ENCODE data around the gene LAMTOR5. TPM values are rescaled to one million over a fixed set of nuclear protein-coding genes. Genes with fewer than 3 reads are reported as not detected.
"Not testable (repeated sequence)": the region's sequence is repeated elsewhere in the genome, so short reads cannot be mapped to it uniquely, and the experiment has no call there.

LAMTOR5 gene
- polyA plus RNA-seq, 1 of the 3 experiments (the other 2 are of a cell fraction) = 442 TPM

DNA sequence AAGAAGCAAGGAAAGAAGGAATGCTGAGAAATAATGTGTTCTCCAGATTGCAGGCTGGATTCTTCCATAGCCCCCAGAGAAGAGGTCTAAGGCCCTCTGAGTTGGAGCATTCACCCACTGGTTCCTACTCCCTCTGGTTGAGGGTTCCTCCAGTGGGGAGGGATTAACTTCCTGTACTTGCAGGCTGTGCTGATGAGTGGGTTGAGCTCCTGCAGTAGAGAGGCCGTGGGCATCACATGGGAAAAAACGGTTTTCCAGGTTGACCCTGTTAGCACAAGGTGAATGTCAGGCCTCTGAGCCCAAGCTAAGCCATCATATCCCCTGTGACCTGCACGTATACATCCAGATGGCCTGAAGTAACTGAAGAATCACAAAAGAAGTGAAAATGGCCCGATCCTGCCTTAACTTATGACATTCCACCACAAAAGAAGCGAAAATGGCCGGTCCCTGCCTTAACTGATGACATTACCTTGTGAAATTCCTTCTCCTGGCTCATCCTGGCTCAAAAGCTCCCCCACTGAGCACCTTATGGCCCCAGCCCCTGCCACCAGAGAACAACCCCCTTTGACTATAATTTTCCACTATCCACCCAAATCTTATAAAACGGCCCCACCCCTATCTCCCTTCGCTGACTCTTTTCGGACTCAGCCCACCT lies 30.3 kb upstream of the LAMTOR5 start:
- not testable (repeated sequence) for H2AFZ ChIP-seq (ENCODE audit: low read depth); DNase-seq; H3K36me3 ChIP-seq (replicated peaks in 1 of 2; ENCODE audit: control insufficient read depth in 1 of 2, insufficient read depth in 2 of 2, low read length in 1 of 2); H3K4me3 ChIP-seq (ENCODE audit: low read depth in 2 of 2, low read length in 1 of 2); H4K20me1 ChIP-seq (ENCODE audit: insufficient read depth); H3K4me2 ChIP-seq; H3K9ac ChIP-seq; H3K79me2 ChIP-seq (ENCODE audit: insufficient read depth); H3F3A ChIP-seq (replicated peaks; ENCODE audit: insufficient read depth); H3K9me3 ChIP-seq; H3K9me2 ChIP-seq; H3K27ac ChIP-seq (ENCODE audit: low read depth in 2 of 2, low read length in 1 of 2); H3K4me1 ChIP-seq (ENCODE audit: control insufficient read depth in 1 of 2, insufficient read depth in 2 of 2, low read depth in 1 of 2, low read length in 1 of 2)
- POLR2A ChIA-PET = interaction anchor here (0.8 to 0.9 kb wide), 2 partner anchors 9 to 66 kb away, joined by 3 to 4 read pairs; no protein-coding TSS in a partner anchor
- WGBS (ENCODE audit: low lambda C conversion rate) = 34% methylated on average over 9 of the region's 9 CpGs
- CTCF ChIA-PET = interaction anchor here (0.9 to 4.0 kb wide), 10 partner anchors 14 to 235 kb away, joined by 3 to 23 read pairs (median 6); no protein-coding TSS in a partner anchor
- H3K27me3 ChIP-seq (ENCODE audit: insufficient read depth) = peaks cover 38% of the 10 kb centered on the region; the same call in 1 of the 2 replicates

DNA sequence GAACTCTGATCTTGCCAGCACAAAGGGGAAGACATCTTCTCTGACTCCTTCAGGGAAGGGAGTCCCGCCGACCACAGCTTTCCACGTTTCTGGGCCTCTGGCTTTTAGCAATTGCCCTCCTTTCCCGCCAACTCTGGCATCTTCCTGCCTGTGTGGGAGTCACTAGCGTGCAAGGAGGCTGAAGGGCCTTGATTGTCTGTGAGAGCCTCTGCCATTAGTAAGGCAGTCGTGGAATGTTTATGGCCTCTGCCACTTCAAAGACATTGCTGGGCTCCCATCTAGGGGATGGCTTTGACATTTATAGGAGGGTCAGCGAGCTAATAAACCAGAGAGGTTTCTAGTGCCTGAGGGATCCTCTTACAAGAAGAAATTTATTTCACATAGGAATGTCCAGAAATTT lies 29.1 kb upstream of the LAMTOR5 start:
- TF ChIP-seq, protein P1, sequence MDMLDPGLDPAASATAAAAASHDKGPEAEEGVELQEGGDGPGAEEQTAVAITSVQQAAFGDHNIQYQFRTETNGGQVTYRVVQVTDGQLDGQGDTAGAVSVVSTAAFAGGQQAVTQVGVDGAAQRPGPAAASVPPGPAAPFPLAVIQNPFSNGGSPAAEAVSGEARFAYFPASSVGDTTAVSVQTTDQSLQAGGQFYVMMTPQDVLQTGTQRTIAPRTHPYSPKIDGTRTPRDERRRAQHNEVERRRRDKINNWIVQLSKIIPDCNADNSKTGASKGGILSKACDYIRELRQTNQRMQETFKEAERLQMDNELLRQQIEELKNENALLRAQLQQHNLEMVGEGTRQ (IDR thresholded peaks at IDR 0.05; ENCODE audit: borderline replicate concordance, low read depth, low read length) = no peak
- TF ChIP-seq POLR2AphosphoS5 (IDR thresholded peaks at IDR 0.05; ENCODE audit: low read depth, low read length) (no peak), FOSL2 (IDR thresholded peaks at IDR 0.05; ENCODE audit: borderline replicate concordance, low read depth) (no peak), CHD2 (IDR thresholded peaks at IDR 0.05; ENCODE audit: low read length, partially characterized antibody) (no peak), TAF1 (IDR thresholded peaks at IDR 0.05; ENCODE audit: borderline replicate concordance, low read depth, low read length) (no peak), EP300 (IDR thresholded peaks at IDR 0.05; ENCODE audit: borderline replicate concordance in 1 of 2, low read depth in 1 of 2, low read length in 1 of 2) (no peak), RCOR1 (IDR thresholded peaks at IDR 0.05; ENCODE audit: low read length) (no peak), ELF1 (IDR thresholded peaks at IDR 0.05) (no peak), JUND (IDR thresholded peaks at IDR 0.05) (no peak), FOXJ3 (CRISPR knock-in tag; IDR thresholded peaks at IDR 0.05) (no peak), NRF1 (IDR thresholded peaks at IDR 0.05; ENCODE audit: low read depth, low read length) (no peak)
- TF ChIP-seq, protein P2, sequence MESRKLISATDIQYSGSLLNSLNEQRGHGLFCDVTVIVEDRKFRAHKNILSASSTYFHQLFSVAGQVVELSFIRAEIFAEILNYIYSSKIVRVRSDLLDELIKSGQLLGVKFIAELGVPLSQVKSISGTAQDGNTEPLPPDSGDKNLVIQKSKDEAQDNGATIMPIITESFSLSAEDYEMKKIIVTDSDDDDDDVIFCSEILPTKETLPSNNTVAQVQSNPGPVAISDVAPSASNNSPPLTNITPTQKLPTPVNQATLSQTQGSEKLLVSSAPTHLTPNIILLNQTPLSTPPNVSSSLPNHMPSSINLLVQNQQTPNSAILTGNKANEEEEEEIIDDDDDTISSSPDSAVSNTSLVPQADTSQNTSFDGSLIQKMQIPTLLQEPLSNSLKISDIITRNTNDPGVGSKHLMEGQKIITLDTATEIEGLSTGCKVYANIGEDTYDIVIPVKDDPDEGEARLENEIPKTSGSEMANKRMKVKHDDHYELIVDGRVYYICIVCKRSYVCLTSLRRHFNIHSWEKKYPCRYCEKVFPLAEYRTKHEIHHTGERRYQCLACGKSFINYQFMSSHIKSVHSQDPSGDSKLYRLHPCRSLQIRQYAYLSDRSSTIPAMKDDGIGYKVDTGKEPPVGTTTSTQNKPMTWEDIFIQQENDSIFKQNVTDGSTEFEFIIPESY (IDR thresholded peaks at IDR 0.05; ENCODE audit: borderline replicate concordance, low read depth) = no peak
- TF ChIP-seq, protein P3, sequence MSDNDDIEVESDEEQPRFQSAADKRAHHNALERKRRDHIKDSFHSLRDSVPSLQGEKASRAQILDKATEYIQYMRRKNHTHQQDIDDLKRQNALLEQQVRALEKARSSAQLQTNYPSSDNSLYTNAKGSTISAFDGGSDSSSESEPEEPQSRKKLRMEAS (IDR thresholded peaks at IDR 0.05; ENCODE audit: low read depth) = no peak
- no peak overlapping the region for H3K27ac ChIP-seq (ENCODE audit: low read depth in 2 of 2, low read length in 1 of 2)
- DNase-seq = no peak
- no peaks in the 10 kb centered on the region for H3K9me3 ChIP-seq
- 69% methylated on average over 7 of the region's 7 CpGs for WGBS (ENCODE audit: low lambda C conversion rate)
- H3K27me3 ChIP-seq (ENCODE audit: insufficient read depth) = peaks cover 31% of the 10 kb centered on the region; the same call in 1 of the 2 replicates
- no peak overlapping the region for H3K9ac ChIP-seq
- H3K79me2 ChIP-seq (ENCODE audit: insufficient read depth) = no peaks in the 10 kb centered on the region
- no peak overlapping the region for H3K4me3 ChIP-seq (ENCODE audit: low read depth in 2 of 2, low read length in 1 of 2)
- H3K9me2 ChIP-seq = no peaks in the 10 kb centered on the region
- H4K20me1 ChIP-seq (ENCODE audit: insufficient read depth) = no peaks in the 10 kb centered on the region
- no peaks in the 10 kb centered on the region for H3F3A ChIP-seq (replicated peaks; ENCODE audit: insufficient read depth)
- H3K36me3 ChIP-seq (replicated peaks in 1 of 2; ENCODE audit: control insufficient read depth in 1 of 2, insufficient read depth in 2 of 2, low read length in 1 of 2) = no peaks in the 10 kb centered on the region
- H3K4me2 ChIP-seq = no peak overlapping the region
- no peak overlapping the region for H2AFZ ChIP-seq (ENCODE audit: low read depth)
- H3K4me1 ChIP-seq (ENCODE audit: control insufficient read depth in 1 of 2, insufficient read depth in 2 of 2, low read depth in 1 of 2, low read length in 1 of 2) = no peaks in the 10 kb centered on the region; a peak in 1 of 4 replicates
- CTCF ChIA-PET = interaction anchor here (0.9 to 4.0 kb wide), 6 partner anchors 18 to 229 kb away, joined by 3 to 23 read pairs (median 12); no protein-coding TSS in a partner anchor
- POLR2A ChIA-PET = interaction anchor here (0.9 kb wide), 1 partner anchor 8 kb away, joined by 4 read pairs; no protein-coding TSS in a partner anchor
